Endodermal cell (in vitro differentiated cells): ENCODE measurements around the gene KCNH3. TPM values are rescaled to one million over a fixed set of nuclear protein-coding genes. Genes with fewer than 3 reads are reported as not detected.
"Not testable (repeated sequence)": the region's sequence is repeated elsewhere in the genome, so short reads cannot be mapped to it uniquely, and the experiment has no call there.

Source experiments
- DNase-seq: peaks from one replicate; pipeline ENCODE4 v3.0.0-alpha.2; 2017
- H3K27ac ChIP-seq: 2 replicates; pipeline ENCODE4 v1.5.1; 2013; ENCODE audit warnings: mild to moderate bottlenecking, low read depth, low read length, moderate library complexity
- H3K27me3 ChIP-seq: 2 replicates; pipeline ENCODE4 v1.6.1; 2013; ENCODE audit warnings: mild to moderate bottlenecking, low read length, moderate library complexity; ENCODE audit not compliant: insufficient read depth, control insufficient read depth, poor library complexity, severe bottlenecking
- H3K36me3 ChIP-seq: 2 replicates; pipeline ENCODE4 v1.7.0; 2013; ENCODE audit warnings: mild to moderate bottlenecking, low read length, moderate library complexity; ENCODE audit not compliant: control insufficient read depth, insufficient read depth
- H3K4me1 ChIP-seq: one replicate; pipeline ENCODE4 v1.7.0; 2013; ENCODE audit warnings: low read length; ENCODE audit not compliant: control insufficient read depth, insufficient read depth
- H3K4me3 ChIP-seq: 2 replicates; pipeline ENCODE4 v1.5.1; 2013; ENCODE audit warnings: mild to moderate bottlenecking, low read length, moderate library complexity
- H3K9ac ChIP-seq: 2 replicates; pipeline ENCODE4 v1.6.1; 2013; ENCODE audit warnings: mild to moderate bottlenecking, low read length, moderate library complexity; ENCODE audit not compliant: poor library complexity, severe bottlenecking; ENCODE audit errors: extremely low read depth
- H3K9me3 ChIP-seq: 2 replicates; pipeline ENCODE4 v1.6.1; 2013; ENCODE audit warnings: mild to moderate bottlenecking, low read length, moderate library complexity; ENCODE audit not compliant: control insufficient read depth
- H3K27ac Mint-ChIP-seq: 2 replicates; pipeline ENCODE4 v1.8.0; 2020; ENCODE audit warnings: mixed read lengths
- H3K27me3 Mint-ChIP-seq: 2 replicates; pipeline ENCODE4 v1.8.0; 2021; ENCODE audit warnings: mild to moderate bottlenecking, mixed read lengths; ENCODE audit not compliant: insufficient read depth
- H3K36me3 Mint-ChIP-seq: 2 replicates; pipeline ENCODE4 v1.8.0; 2020; ENCODE audit warnings: low read depth, mixed read lengths
- H3K4me1 Mint-ChIP-seq: 2 replicates; pipeline ENCODE4 v1.8.0; 2020; ENCODE audit warnings: mixed read lengths
- H3K4me3 Mint-ChIP-seq: 2 replicates; pipeline ENCODE4 v1.8.0; 2020; ENCODE audit warnings: mild to moderate bottlenecking, moderate library complexity, mixed read lengths
- H3K9me3 Mint-ChIP-seq: 2 replicates; pipeline ENCODE4 v1.8.0; 2020; ENCODE audit warnings: mild to moderate bottlenecking, mixed read lengths
- WGBS, 2 experiments: methylation state at CpG; one replicate each; pipeline versions ENCODE4 v1.1.5 to v1.1.7; 2013; ENCODE audit warnings: missing lambda C conversion rate in 2 of 2, mixed read lengths in 1 of 2; ENCODE audit not compliant: insufficient coverage in 1 of 2, insufficient read length in 1 of 2; 5-methylcytosine and 5-hydroxymethylcytosine counted together
- total RNA-seq, 2 donors: library from RNA; stranded (reverse); fragmentation: NEBNext Ultra II Directional in 1 of 2; extraction: Animal tissue kit (Norgen Biotek cat#: 25700) in 1 of 2; gene quantifications; 2 replicates in 1 of 2; 3 replicates in 1 of 2; pipeline ENCODE4 v1.2.1, GENCODE V29; 2021
- TF ChIP-seq, protein P1 (sequence below): fragments of 200-600 bp; sonication (generic); conservative IDR thresholded peaks from 2 replicates; pipeline ENCODE4 v1.5.0; 2021; ENCODE audit warnings: antibody characterized with exemption, mild to moderate bottlenecking

KCNH3 gene
- total RNA-seq, 2 donors from 2014 or later = 1.00 to 1.5 TPM

DNA sequence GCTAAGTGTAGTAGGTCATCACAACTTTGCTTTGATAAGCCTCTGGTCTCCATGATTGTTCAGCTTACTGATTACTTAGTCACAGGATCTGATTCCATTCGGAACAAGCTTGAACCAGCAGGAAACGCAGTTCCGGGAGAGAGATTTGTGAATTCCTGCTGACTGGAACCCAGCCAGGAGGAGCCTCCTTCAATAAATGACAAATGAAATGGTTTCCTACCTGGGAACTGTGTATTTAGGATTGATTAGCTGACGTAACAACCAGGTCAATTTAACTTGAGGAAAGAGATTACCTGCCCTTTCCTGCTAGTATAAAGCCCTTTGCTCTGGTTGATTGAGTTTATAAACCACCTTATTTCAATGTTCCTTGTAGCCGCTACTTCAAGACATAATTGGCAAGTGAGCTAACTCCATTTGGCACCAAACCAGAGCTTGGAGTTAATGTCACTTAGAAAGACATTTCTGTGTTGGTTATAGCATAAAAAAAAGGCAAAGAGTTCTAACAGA lies 35.1 kb upstream of the KCNH3 start:
- H3K4me1 Mint-ChIP-seq = peaks cover 3% of the 10 kb centered on the region
- H3K4me1 ChIP-seq = no peaks in the 10 kb centered on the region
- H3K4me3 ChIP-seq = no peak overlapping the region
- H3K4me3 Mint-ChIP-seq = no peak overlapping the region
- H3K36me3 ChIP-seq = peaks cover 79% of the 10 kb centered on the region
- TF ChIP-seq, protein P1, sequence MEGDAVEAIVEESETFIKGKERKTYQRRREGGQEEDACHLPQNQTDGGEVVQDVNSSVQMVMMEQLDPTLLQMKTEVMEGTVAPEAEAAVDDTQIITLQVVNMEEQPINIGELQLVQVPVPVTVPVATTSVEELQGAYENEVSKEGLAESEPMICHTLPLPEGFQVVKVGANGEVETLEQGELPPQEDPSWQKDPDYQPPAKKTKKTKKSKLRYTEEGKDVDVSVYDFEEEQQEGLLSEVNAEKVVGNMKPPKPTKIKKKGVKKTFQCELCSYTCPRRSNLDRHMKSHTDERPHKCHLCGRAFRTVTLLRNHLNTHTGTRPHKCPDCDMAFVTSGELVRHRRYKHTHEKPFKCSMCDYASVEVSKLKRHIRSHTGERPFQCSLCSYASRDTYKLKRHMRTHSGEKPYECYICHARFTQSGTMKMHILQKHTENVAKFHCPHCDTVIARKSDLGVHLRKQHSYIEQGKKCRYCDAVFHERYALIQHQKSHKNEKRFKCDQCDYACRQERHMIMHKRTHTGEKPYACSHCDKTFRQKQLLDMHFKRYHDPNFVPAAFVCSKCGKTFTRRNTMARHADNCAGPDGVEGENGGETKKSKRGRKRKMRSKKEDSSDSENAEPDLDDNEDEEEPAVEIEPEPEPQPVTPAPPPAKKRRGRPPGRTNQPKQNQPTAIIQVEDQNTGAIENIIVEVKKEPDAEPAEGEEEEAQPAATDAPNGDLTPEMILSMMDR = no peak
- H3K36me3 Mint-ChIP-seq = peaks cover 70% of the 10 kb centered on the region
- no peaks in the 10 kb centered on the region for H3K27me3 ChIP-seq
- DNase-seq = no peak
- H3K27me3 Mint-ChIP-seq = no peaks in the 10 kb centered on the region
- no peak overlapping the region for H3K9ac ChIP-seq
- peaks cover 7% of the 10 kb centered on the region for H3K9me3 ChIP-seq
- WGBS, 2 experiments = 85 to 88% methylated on average over 5 of the region's 5 CpGs
- H3K27ac Mint-ChIP-seq = peak overlapping the region; percentile 66
- H3K9me3 Mint-ChIP-seq = no peaks in the 10 kb centered on the region
- H3K27ac ChIP-seq = no peak overlapping the region

DNA sequence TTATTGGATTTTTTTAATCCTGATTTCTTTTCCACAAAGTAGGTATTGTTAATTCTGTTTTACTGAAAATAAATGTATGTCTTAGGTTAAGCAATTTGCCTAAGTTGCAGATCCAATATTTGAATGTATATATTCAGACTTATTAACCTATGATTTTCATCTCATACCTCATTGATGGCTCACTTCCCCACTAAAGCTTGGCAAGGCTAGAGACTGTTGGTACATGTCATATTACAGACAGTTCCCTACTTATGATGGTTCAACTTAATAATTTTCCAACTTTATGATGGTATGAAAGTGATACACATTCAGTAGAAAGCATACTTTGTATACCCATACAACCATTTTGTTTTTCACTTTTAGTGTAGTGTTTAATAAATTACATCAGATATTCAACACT lies 33.2 kb upstream of the KCNH3 start:
- Histone ChIP-seq H3K9ac (no peak overlapping the region), H3K27ac (no peak overlapping the region), H3K4me1 (no peaks in the 10 kb centered on the region), H3K4me3 (no peak overlapping the region), H3K9me3 (peaks cover 7% of the 10 kb centered on the region), H3K27me3 (no peaks in the 10 kb centered on the region), H3K36me3 (peaks cover 63% of the 10 kb centered on the region)
- Mint-ChIP-seq H3K27ac (no peak overlapping the region), H3K4me3 (no peak overlapping the region), H3K9me3 (no peaks in the 10 kb centered on the region), H3K27me3 (no peaks in the 10 kb centered on the region), H3K36me3 (peaks cover 55% of the 10 kb centered on the region), H3K4me1 (peaks cover 3% of the 10 kb centered on the region)
- TF ChIP-seq, protein P1 = no peak
- no peak for DNase-seq

DNA sequence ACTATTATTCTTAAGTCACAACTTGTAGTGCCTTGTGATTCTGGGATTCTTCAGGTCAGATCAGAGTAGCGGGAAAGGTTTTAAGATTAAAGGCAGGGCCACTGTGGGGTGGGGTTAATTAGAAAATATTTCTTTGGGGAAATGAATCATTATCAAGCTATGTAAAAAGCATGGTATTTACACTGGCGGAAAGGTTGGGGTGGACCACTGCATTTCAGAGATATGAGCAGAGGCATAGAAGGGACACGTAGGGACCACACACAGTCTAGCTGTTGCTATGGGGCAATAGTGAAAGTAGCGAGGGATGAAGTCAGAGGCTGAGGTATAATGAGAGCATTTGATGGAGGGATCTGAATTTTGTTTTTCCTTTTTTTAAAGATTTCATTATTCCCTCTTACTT lies 31.7 kb upstream of the KCNH3 start:
- Mint-ChIP-seq H3K27ac (no peak overlapping the region), H3K36me3 (peaks cover 41% of the 10 kb centered on the region), H3K4me1 (peaks cover 3% of the 10 kb centered on the region), H3K9me3 (no peaks in the 10 kb centered on the region), H3K27me3 (no peaks in the 10 kb centered on the region), H3K4me3 (no peak overlapping the region)
- H3K36me3 ChIP-seq = peaks cover 49% of the 10 kb centered on the region
- no peak overlapping the region for H3K9ac ChIP-seq
- no peak overlapping the region for H3K4me3 ChIP-seq
- no peak overlapping the region for H3K27ac ChIP-seq
- WGBS, 2 experiments = 94 to 95% methylated on average over 2 to 4 of the region's 4 CpGs
- H3K4me1 ChIP-seq = no peaks in the 10 kb centered on the region
- no peaks in the 10 kb centered on the region for H3K27me3 ChIP-seq
- H3K9me3 ChIP-seq = peaks cover 7% of the 10 kb centered on the region
- TF ChIP-seq, protein P1 = no peak
- DNase-seq = no peak

DNA sequence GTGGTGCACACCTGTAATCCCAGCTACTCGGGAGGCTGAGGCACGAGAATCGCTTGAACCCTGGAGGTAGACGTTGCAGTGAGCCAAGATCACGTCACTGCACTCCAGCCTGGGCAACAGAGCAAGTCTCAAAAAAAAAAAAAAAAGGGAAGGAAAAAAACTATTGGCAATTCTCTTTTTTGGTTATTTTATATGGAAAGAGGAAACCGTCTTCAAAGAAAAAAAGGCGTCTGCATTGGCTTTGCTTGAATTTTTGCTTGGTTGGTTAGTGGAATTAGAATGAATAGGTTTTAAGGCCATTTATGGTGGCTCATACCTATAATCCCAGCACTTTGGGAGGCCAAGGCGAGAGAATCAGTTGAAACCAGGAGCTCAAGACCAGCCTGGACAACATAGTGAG lies 29.1 kb upstream of the KCNH3 start:
- DNase-seq, H3K4me3 Mint-ChIP-seq, H3K9ac ChIP-seq, H3K27me3 ChIP-seq, H3K9me3 Mint-ChIP-seq, H3K9me3 ChIP-seq, H3K27ac ChIP-seq, H3K27ac Mint-ChIP-seq, H3K4me1 Mint-ChIP-seq, H3K4me3 ChIP-seq, H3K4me1 ChIP-seq, H3K27me3 Mint-ChIP-seq: not testable (repeated sequence)
- WGBS, 2 experiments = 96 to 100% methylated on average over 7 to 8 of the region's 8 CpGs
- peaks cover 46% of the 10 kb centered on the region for H3K36me3 ChIP-seq
- H3K36me3 Mint-ChIP-seq = peaks cover 19% of the 10 kb centered on the region
